MG63 (cell line): ENCODE measurements around the gene RNF125. TPM values are rescaled to one million over a fixed set of nuclear protein-coding genes. Genes with fewer than 3 reads are reported as not detected.
"Not testable (repeated sequence)": the region's sequence is repeated elsewhere in the genome, so short reads cannot be mapped to it uniquely, and the experiment has no call there.

ENCODE experiments used
- DNase-seq: peaks from one replicate; pipeline ENCODE4 v3.0.0-alpha.2; 2020
- H3K27me3 ChIP-seq: fragments of 250-450 bp; sonication (Bioruptor Pico); 2 replicates; pipeline ENCODE4 v1.5.1; 2020; ENCODE audit warnings: mild to moderate bottlenecking, moderate library complexity
- H3K36me3 ChIP-seq: fragments of 250-450 bp; sonication (Bioruptor Pico); 2 replicates; pipeline ENCODE4 v1.5.1; 2020; ENCODE audit warnings: mild to moderate bottlenecking, moderate library complexity
- H3K4me3 ChIP-seq: fragments of 250-450 bp; sonication (Bioruptor Pico); 2 replicates; pipeline ENCODE4 v1.5.1; 2020; ENCODE audit warnings: mild to moderate bottlenecking, moderate library complexity
- H3K9me3 ChIP-seq: fragments of 250-450 bp; sonication (Bioruptor Pico); 2 replicates; pipeline ENCODE4 v1.5.1; 2020; ENCODE audit warnings: mild to moderate bottlenecking, moderate library complexity
- total RNA-seq: library from RNA; depleted of rRNA; stranded (reverse); fragments of >200 nt; shearing (Covaris generic); gene quantifications from 2 replicates; pipeline ENCODE4 v1.2.3, GENCODE V29; 2014; ENCODE audit warnings: low replicate concordance

Gene RNF125
- total RNA-seq, 1 experiment from 2014 or later, result 0.10 TPM

- Histone ChIP-seq H3K27me3 (no peaks in the 10 kb centered on the region), H3K9me3 (no peaks in the 10 kb centered on the region), H3K36me3 (no peaks in the 10 kb centered on the region), H3K4me3 (no peak overlapping the region)
- DNase-seq, result no peak
Observed at GRCh38 chr18:32060026-32060425, 41.4 kb downstream of the RNF125 start.

GRCh38 chr18:32067375-32068167, 48.9 kb downstream of the RNF125 start:
- H3K4me3 ChIP-seq, result no peak overlapping the region
- no peak for DNase-seq
- H3K36me3 ChIP-seq, result no peaks in the 10 kb centered on the region
- H3K9me3 ChIP-seq, result no peaks in the 10 kb centered on the region
- H3K27me3 ChIP-seq, result no peaks in the 10 kb centered on the region

- H3K4me3 ChIP-seq, result no peak overlapping the region
- no peaks in the 10 kb centered on the region for H3K36me3 ChIP-seq
- DNase-seq, result no peak
- no peaks in the 10 kb centered on the region for H3K27me3 ChIP-seq
- no peaks in the 10 kb centered on the region for H3K9me3 ChIP-seq
Observed at GRCh38 chr18:32072321-32072720, 53.7 kb downstream of the RNF125 start.

GRCh38 chr18:32074206-32074605, 55.6 kb downstream of the RNF125 start:
- Histone ChIP-seq H3K9me3 (no peaks in the 10 kb centered on the region), H3K27me3 (no peaks in the 10 kb centered on the region), H3K4me3 (no peak overlapping the region), H3K36me3 (no peaks in the 10 kb centered on the region)
- DNase-seq, result no peak

GRCh38 chr18:32078845-32079244, 60.2 kb downstream of the RNF125 start:
- Histone ChIP-seq H3K4me3 (no peak overlapping the region), H3K36me3 (no peaks in the 10 kb centered on the region), H3K27me3 (no peaks in the 10 kb centered on the region), H3K9me3 (no peaks in the 10 kb centered on the region)
- no peak for DNase-seq

- H3K36me3 ChIP-seq, result no peaks in the 10 kb centered on the region
- H3K4me3 ChIP-seq, result no peak overlapping the region
- peak; percentile 10 for DNase-seq
- no peaks in the 10 kb centered on the region for H3K27me3 ChIP-seq
- H3K9me3 ChIP-seq, result no peaks in the 10 kb centered on the region
Observed at GRCh38 chr18:32081881-32082280, 63.3 kb downstream of the RNF125 start.

- DNase-seq, result no peak
- Histone ChIP-seq H3K36me3 (no peaks in the 10 kb centered on the region), H3K9me3 (no peaks in the 10 kb centered on the region), H3K27me3 (no peaks in the 10 kb centered on the region), H3K4me3 (no peak overlapping the region)
Observed at GRCh38 chr18:32083781-32084180, 65.2 kb downstream of the RNF125 start.

- no peaks in the 10 kb centered on the region for H3K27me3 ChIP-seq
- no peaks in the 10 kb centered on the region for H3K36me3 ChIP-seq
- peak; percentile 15 for DNase-seq
- H3K4me3 ChIP-seq, result no peak overlapping the region
- no peaks in the 10 kb centered on the region for H3K9me3 ChIP-seq
Observed at GRCh38 chr18:32086881-32087280, 68.3 kb downstream of the RNF125 start.

- DNase-seq, H3K4me3 ChIP-seq: not testable (repeated sequence)
Observed at GRCh38 chr18:32090831-32091230, 72.2 kb downstream of the RNF125 start.

GRCh38 chr18:32091325-32091723, 72.7 kb downstream of the RNF125 start:
- Histone ChIP-seq H3K9me3 (no peaks in the 10 kb centered on the region), H3K36me3 (peaks cover 22% of the 10 kb centered on the region), H3K27me3 (no peaks in the 10 kb centered on the region), H3K4me3 (peak overlapping the region; percentile 87)
- DNase-seq, result no peak

More at GRCh38 chr18:32090831-32091230, 72.2 kb downstream of the RNF125 start:
- peaks cover 21% of the 10 kb centered on the region for H3K36me3 ChIP-seq
- not testable (repeated sequence) for H3K9me3 ChIP-seq, H3K27me3 ChIP-seq

GRCh38 chr18:32091724-32092421, 73.2 kb downstream of the RNF125 start, which contains the start of gene RNF138:
TSS of gene RNF138 (plus strand) at chr18:32091874. CDS start at chr18:32092777, 903 bp downstream.
- H3K4me3 ChIP-seq, result peak within 1 kb of the TSS; percentile 87
- no peaks in the 10 kb centered on the region for H3K9me3 ChIP-seq
- DNase-seq, result peak; percentile 85
- no peaks in the 10 kb centered on the region for H3K27me3 ChIP-seq
- peaks cover 22% of the 10 kb centered on the region for H3K36me3 ChIP-seq

- H3K4me3 ChIP-seq, result peak overlapping the region; percentile 87
- no peaks in the 10 kb centered on the region for H3K9me3 ChIP-seq
- H3K27me3 ChIP-seq, result no peaks in the 10 kb centered on the region
- peaks cover 22% of the 10 kb centered on the region for H3K36me3 ChIP-seq
- DNase-seq, result peak; percentile 95
Observed at GRCh38 chr18:32092422-32093101, 73.9 kb downstream of the RNF125 start.

GRCh38 chr18:32093102-32093511, 74.5 kb downstream of the RNF125 start:
- peak overlapping the region; percentile 87 for H3K4me3 ChIP-seq
- no peaks in the 10 kb centered on the region for H3K9me3 ChIP-seq
- no peaks in the 10 kb centered on the region for H3K27me3 ChIP-seq
- peaks cover 22% of the 10 kb centered on the region for H3K36me3 ChIP-seq
- DNase-seq, result peak; percentile 29

GRCh38 chr18:32093523-32093922, 74.9 kb downstream of the RNF125 start:
- DNase-seq, result no peak
- no peaks in the 10 kb centered on the region for H3K27me3 ChIP-seq

GRCh38 chr18:32095192-32095899, 76.7 kb downstream of the RNF125 start:
- Histone ChIP-seq H3K36me3 (peaks cover 22% of the 10 kb centered on the region), H3K4me3 (no peak overlapping the region; the same call in 1 of the 2 replicates), H3K9me3 (no peaks in the 10 kb centered on the region), H3K27me3 (no peaks in the 10 kb centered on the region)
- no peak for DNase-seq

More at GRCh38 chr18:32093523-32093922, 74.9 kb downstream of the RNF125 start:
- no peaks in the 10 kb centered on the region for H3K9me3 ChIP-seq
- peak overlapping the region; percentile 87 for H3K4me3 ChIP-seq
- H3K36me3 ChIP-seq, result peaks cover 22% of the 10 kb centered on the region

- Histone ChIP-seq H3K27me3 (no peaks in the 10 kb centered on the region), H3K36me3 (peaks cover 22% of the 10 kb centered on the region), H3K4me3 (no peak overlapping the region), H3K9me3 (no peaks in the 10 kb centered on the region)
- DNase-seq, result no peak
Observed at GRCh38 chr18:32095900-32096229, 77.2 kb downstream of the RNF125 start.

GRCh38 chr18:32096946-32097345, 78.3 kb downstream of the RNF125 start:
- peaks cover 22% of the 10 kb centered on the region for H3K36me3 ChIP-seq
- DNase-seq, result no peak
- H3K27me3 ChIP-seq, result no peaks in the 10 kb centered on the region
- H3K9me3 ChIP-seq, result no peaks in the 10 kb centered on the region
- H3K4me3 ChIP-seq, result no peak overlapping the region
